Loucy (cell line): Measurements from ENCODE around the gene COQ7.

Source experiments
- H2AFZ ChIP-seq: fragments of 200-600 bp; sonication (generic); 2 replicates; pipeline ENCODE4 v1.6.0; 2016; ENCODE audit warnings: antibody characterized with exemption, mild to moderate bottlenecking, low read length, moderate library complexity
- H3F3A ChIP-seq: fragments of 200-600 bp; 2 replicates; pipeline ENCODE4 v1.6.0; 2016; ENCODE audit warnings: antibody characterized with exemption, low read depth, mild to moderate bottlenecking
- H3K27me3 ChIP-seq: fragments of 200-600 bp; sonication (generic); 2 replicates; pipeline ENCODE4 v1.6.1; 2014; ENCODE audit warnings: low read length, mild to moderate bottlenecking; ENCODE audit not compliant: insufficient read depth, poor library complexity, severe bottlenecking
- H3K36me3 ChIP-seq: fragments of 200-600 bp; sonication (generic); 2 replicates; pipeline ENCODE4 v1.6.1; 2016; ENCODE audit warnings: low read length; ENCODE audit not compliant: insufficient read depth
- H3K4me1 ChIP-seq: fragments of 200-600 bp; sonication (generic); 2 replicates; pipeline ENCODE4 v1.5.1; 2014; ENCODE audit warnings: low read length, mild to moderate bottlenecking; ENCODE audit not compliant: insufficient read depth, poor library complexity, severe bottlenecking
- H3K4me2 ChIP-seq: fragments of 200-600 bp; sonication (generic); 2 replicates; pipeline ENCODE4 v1.6.0; 2014; ENCODE audit warnings: antibody characterized with exemption, low read length, low read depth, mild to moderate bottlenecking; ENCODE audit not compliant: poor library complexity, severe bottlenecking
- H3K4me3 ChIP-seq: fragments of 200-600 bp; sonication (generic); 2 replicates; pipeline ENCODE4 v1.5.1; 2014; ENCODE audit warnings: low read length, mild to moderate bottlenecking, mixed read lengths; ENCODE audit not compliant: poor library complexity, severe bottlenecking
- H3K79me2 ChIP-seq: fragments of 200-600 bp; sonication (generic); 2 replicates; pipeline ENCODE4 v1.6.1; 2014; ENCODE audit warnings: low read length; ENCODE audit not compliant: insufficient read depth
- H3K9ac ChIP-seq: fragments of 200-600 bp; sonication (generic); 2 replicates; pipeline ENCODE4 v1.6.0; 2014; ENCODE audit warnings: mild to moderate bottlenecking, low read depth, low read length, moderate library complexity; ENCODE audit not compliant: poor library complexity, severe bottlenecking
- H3K9me2 ChIP-seq: fragments of 200-600 bp; sonication (generic); replicated peaks from 2 replicates; pipeline ENCODE4 v1.6.1; 2016; ENCODE audit warnings: low read depth, low read length, mixed read lengths
- H3K9me3 ChIP-seq: fragments of 200-600 bp; sonication (generic); 2 replicates; pipeline ENCODE4 v1.6.1; 2014; ENCODE audit warnings: mild to moderate bottlenecking, antibody characterized with exemption, low read length, low read depth; ENCODE audit not compliant: insufficient read depth
- H4K20me1 ChIP-seq: fragments of 200-600 bp; sonication (generic); 2 replicates; pipeline ENCODE4 v1.6.0; 2014; ENCODE audit warnings: antibody characterized with exemption, low read length, mild to moderate bottlenecking; ENCODE audit not compliant: insufficient read depth, poor library complexity, severe bottlenecking
- CTCF ChIP-seq: fragments of 200-600 bp; sonication (generic); conservative IDR thresholded peaks from 2 replicates; pipeline ENCODE4 v1.5.1; 2014; ENCODE audit warnings: mild to moderate bottlenecking, antibody characterized with exemption, low read length
- EZH2phosphoT487 ChIP-seq: fragments of 200-600 bp; IDR thresholded peaks from 2 replicates; pipeline ENCODE4 v1.6.1; 2018; ENCODE audit warnings: antibody characterized with exemption, mild to moderate bottlenecking, moderate library complexity, borderline replicate concordance

The COQ7 gene

GRCh38 chr16:19027416-19027815 lies 40.0 kb upstream of the COQ7 start:
- TF ChIP-seq CTCF = no peak
- no peak overlapping the region for H3K4me2 ChIP-seq
- no peaks in the 10 kb centered on the region for H3K36me3 ChIP-seq

GRCh38 chr16:19029980-19030379 lies 37.4 kb upstream of the COQ7 start:
- H2AFZ ChIP-seq = no peak overlapping the region
- no peak overlapping the region for H3K9ac ChIP-seq
- H3K79me2 ChIP-seq = no peaks in the 10 kb centered on the region
- no peaks in the 10 kb centered on the region for H3K27me3 ChIP-seq
- H3K4me2 ChIP-seq = no peak overlapping the region
- TF ChIP-seq EZH2phosphoT487 = no peak
- no peak for TF ChIP-seq CTCF
- H3K4me1 ChIP-seq = no peaks in the 10 kb centered on the region
- no peaks in the 10 kb centered on the region; the same call in 1 of the 2 replicates for H3K9me3 ChIP-seq
- H3K4me3 ChIP-seq = no peak overlapping the region
- H3F3A ChIP-seq = no peaks in the 10 kb centered on the region
- no peaks in the 10 kb centered on the region for H3K9me2 ChIP-seq
- no peaks in the 10 kb centered on the region for H3K36me3 ChIP-seq
- H4K20me1 ChIP-seq = no peaks in the 10 kb centered on the region

More at GRCh38 chr16:19027416-19027815, 40.0 kb upstream of the COQ7 start:
- Histone ChIP-seq H3K9me2 (no peaks in the 10 kb centered on the region), H2AFZ (no peak overlapping the region), H3K9ac (no peak overlapping the region), H3K27me3 (no peaks in the 10 kb centered on the region), H3F3A (no peaks in the 10 kb centered on the region), H4K20me1 (no peaks in the 10 kb centered on the region), H3K4me1 (no peaks in the 10 kb centered on the region), H3K79me2 (no peaks in the 10 kb centered on the region), H3K9me3 (no peaks in the 10 kb centered on the region; the same call in 1 of the 2 replicates), H3K4me3 (no peak overlapping the region)

- Histone ChIP-seq H3K79me2 (no peaks in the 10 kb centered on the region), H3F3A (no peaks in the 10 kb centered on the region), H3K9me3 (no peaks in the 10 kb centered on the region; the same call in 1 of the 2 replicates)
These were observed 35.7 kb upstream of the COQ7 start for GRCh38 chr16:19031738-19032137.

More at GRCh38 chr16:19031738-19032137, 35.7 kb upstream of the COQ7 start:
- no peak overlapping the region for H3K9ac ChIP-seq
- no peaks in the 10 kb centered on the region for H3K27me3 ChIP-seq
- H3K36me3 ChIP-seq = no peaks in the 10 kb centered on the region
- no peak overlapping the region for H3K4me3 ChIP-seq
- no peak overlapping the region for H2AFZ ChIP-seq
- no peaks in the 10 kb centered on the region for H3K9me2 ChIP-seq
- no peak for TF ChIP-seq EZH2phosphoT487
- no peak for TF ChIP-seq CTCF
- no peaks in the 10 kb centered on the region for H4K20me1 ChIP-seq
- H3K4me1 ChIP-seq = no peaks in the 10 kb centered on the region
- no peak overlapping the region for H3K4me2 ChIP-seq
